Type B pancreatic cell (in vitro differentiated cells): ENCODE data around the gene LRP1-AS. TPM values are rescaled to one million over a fixed set of nuclear protein-coding genes. Genes with fewer than 3 reads are reported as not detected.
A peak's percentile ranks its signal among the peaks of the same experiment; 100 is the strongest.
"Not testable (repeated sequence)": the region's sequence is repeated elsewhere in the genome, so short reads cannot be mapped to it uniquely, and the experiment has no call there.

Experiments
- DNase-seq: peaks from one replicate; pipeline ENCODE4 v3.0.0; 2021; ENCODE audit warnings: mixed read lengths; ENCODE audit not compliant: unreplicated experiment; ENCODE audit errors: extremely low spot score
- H3K27ac Mint-ChIP-seq: 2 replicates; pipeline ENCODE4 v1.8.0; 2021; ENCODE audit warnings: mild to moderate bottlenecking, mixed read lengths
- H3K27me3 Mint-ChIP-seq: 2 replicates; pipeline ENCODE4 v1.8.0; 2021; ENCODE audit warnings: mixed read lengths
- H3K36me3 Mint-ChIP-seq: 2 replicates; pipeline ENCODE4 v1.8.0; 2021; ENCODE audit warnings: mixed read lengths
- H3K4me1 Mint-ChIP-seq: one replicate; pipeline ENCODE4 v1.8.0; 2021; ENCODE audit warnings: mixed read lengths; ENCODE audit not compliant: unreplicated experiment
- H3K4me3 Mint-ChIP-seq: 2 replicates; pipeline ENCODE4 v1.8.0; 2021; ENCODE audit warnings: mild to moderate bottlenecking, mixed read lengths
- H3K9me3 Mint-ChIP-seq: 2 replicates; pipeline ENCODE4 v1.8.0; 2021; ENCODE audit warnings: mixed read lengths
- CTCF ChIP-seq: fragments of 200-600 bp; sonication (generic); conservative IDR thresholded peaks from 2 replicates; pipeline ENCODE4 v1.5.0; 2021; ENCODE audit warnings: antibody characterized with exemption, mild to moderate bottlenecking
- total RNA-seq: library from RNA; stranded (reverse); gene quantifications from 2 replicates; pipeline ENCODE4 v1.2.1, GENCODE V29; 2021; ENCODE audit warnings: low replicate concordance

LRP1-AS gene
- total RNA-seq, 1 donor from 2014 or later: not detected

DNA sequence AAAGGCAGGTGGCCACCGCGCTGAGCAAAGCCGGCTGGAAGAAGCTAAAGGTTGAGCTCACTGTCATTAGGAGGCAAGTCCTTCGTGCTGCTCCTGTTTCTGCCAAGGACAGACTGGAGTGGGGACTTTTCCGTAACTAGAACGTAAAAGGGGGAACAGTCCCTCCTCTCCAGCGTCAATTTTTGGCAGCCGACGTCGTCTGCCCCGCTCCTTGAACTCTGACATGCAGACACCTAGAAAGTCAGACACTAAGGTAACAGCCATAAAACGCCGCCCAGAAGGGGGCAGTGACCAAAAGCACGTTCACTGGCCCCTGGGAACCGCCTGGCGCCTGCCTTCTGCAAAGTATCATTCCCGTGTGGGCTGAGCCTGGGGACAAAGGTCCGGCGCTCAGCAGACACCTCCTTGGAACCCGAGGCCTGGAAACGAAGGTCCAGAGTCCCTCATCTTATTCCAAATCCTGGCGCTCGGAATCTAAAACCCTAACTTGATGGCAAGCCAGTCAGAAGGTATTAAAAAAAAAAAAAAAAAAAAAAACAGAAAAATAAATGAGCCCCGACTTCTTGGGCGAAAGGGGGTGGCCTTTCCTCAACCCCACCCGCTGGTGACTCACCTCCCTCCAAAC lies 20.2 kb downstream of the LRP1-AS start:
- Mint-ChIP-seq H3K36me3 (no peaks in the 10 kb centered on the region), H3K9me3 (no peaks in the 10 kb centered on the region), H3K27ac (peak overlapping the region; percentile 90), H3K27me3 (no peaks in the 10 kb centered on the region), H3K4me1 (peaks cover 43% of the 10 kb centered on the region), H3K4me3 (peak overlapping the region; percentile 92)
- no peak for DNase-seq
- TF ChIP-seq CTCF: peak; percentile 47

- H3K27me3 Mint-ChIP-seq: no peaks in the 10 kb centered on the region
- H3K9me3 Mint-ChIP-seq: no peaks in the 10 kb centered on the region
- peak overlapping the region; percentile 92 for H3K4me3 Mint-ChIP-seq
- DNase-seq: no peak
- peaks cover 38% of the 10 kb centered on the region for H3K4me1 Mint-ChIP-seq
- H3K27ac Mint-ChIP-seq: peak overlapping the region; percentile 90
- no peaks in the 10 kb centered on the region for H3K36me3 Mint-ChIP-seq
- no peak for TF ChIP-seq CTCF
Measured at GRCh38 chr12:57126561-57126960, 20.9 kb downstream of the LRP1-AS start.

DNA sequence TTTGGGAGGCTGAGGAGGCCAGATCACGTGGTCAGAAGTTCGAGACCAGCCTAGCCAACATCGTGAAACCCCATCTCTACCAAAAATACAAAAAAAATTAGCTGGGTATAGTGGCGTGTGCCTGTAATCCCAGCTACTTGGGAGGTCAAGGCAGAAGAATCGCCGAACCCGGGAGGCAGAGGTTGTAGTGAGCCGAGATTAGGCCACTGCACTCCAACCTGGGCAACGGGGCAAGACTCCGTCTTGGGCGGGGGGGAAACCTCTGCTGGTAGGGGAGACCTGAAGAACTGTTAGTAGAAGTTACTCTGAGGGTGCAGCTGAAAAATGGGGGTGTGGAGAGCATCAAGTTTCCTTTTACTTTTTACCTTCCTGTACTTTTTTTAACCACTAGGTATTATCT lies 21.4 kb downstream of the LRP1-AS start:
- H3K4me3 Mint-ChIP-seq: peak overlapping the region; percentile 47
- DNase-seq: no peak
- H3K9me3 Mint-ChIP-seq: no peaks in the 10 kb centered on the region
- TF ChIP-seq CTCF: no peak
- H3K36me3 Mint-ChIP-seq: no peaks in the 10 kb centered on the region
- H3K27me3 Mint-ChIP-seq: no peaks in the 10 kb centered on the region
- H3K27ac Mint-ChIP-seq: no peak overlapping the region
- H3K4me1 Mint-ChIP-seq: peaks cover 33% of the 10 kb centered on the region

- Mint-ChIP-seq H3K4me1 (peaks cover 17% of the 10 kb centered on the region), H3K27me3 (no peaks in the 10 kb centered on the region), H3K4me3 (peak overlapping the region; percentile 2), H3K27ac (peak overlapping the region; percentile 5), H3K36me3 (no peaks in the 10 kb centered on the region), H3K9me3 (no peaks in the 10 kb centered on the region)
- peak; percentile 80 for DNase-seq
- TF ChIP-seq CTCF: peak; percentile 98
Measured at GRCh38 chr12:57124261-57124877, 23.1 kb downstream of the LRP1-AS start.

- no peak for TF ChIP-seq CTCF
- no peaks in the 10 kb centered on the region for H3K9me3 Mint-ChIP-seq
- no peaks in the 10 kb centered on the region for H3K27me3 Mint-ChIP-seq
- no peak overlapping the region for H3K27ac Mint-ChIP-seq
- H3K4me1 Mint-ChIP-seq: peaks cover 17% of the 10 kb centered on the region
- H3K4me3 Mint-ChIP-seq: no peak overlapping the region
- no peaks in the 10 kb centered on the region for H3K36me3 Mint-ChIP-seq
- DNase-seq: no peak
Measured at GRCh38 chr12:57123813-57124212, 23.6 kb downstream of the LRP1-AS start.

DNA sequence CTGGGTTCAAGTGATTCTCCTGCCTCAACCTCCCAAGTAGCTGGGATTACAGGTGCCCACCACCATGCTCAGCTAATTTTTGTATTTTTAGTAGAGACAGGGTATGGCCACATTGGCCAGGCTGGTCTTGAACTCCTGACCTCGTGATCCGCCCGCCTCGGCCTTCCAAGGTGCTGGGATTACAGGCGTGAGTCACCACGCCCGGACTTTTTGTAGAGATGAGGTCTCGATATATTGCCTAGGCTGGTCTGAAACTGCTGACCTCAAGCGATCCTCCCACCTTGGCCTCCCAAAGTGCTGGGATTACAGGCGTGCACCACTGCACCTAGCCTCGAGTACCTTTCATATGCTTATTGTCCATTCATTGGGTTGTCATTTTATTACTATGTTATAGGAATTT lies 26.7 kb downstream of the LRP1-AS start:
- not testable (repeated sequence) for H3K4me1 Mint-ChIP-seq, H3K27me3 Mint-ChIP-seq

More for the DNA sequence above, 26.7 kb downstream of the LRP1-AS start:
- H3K27ac Mint-ChIP-seq, H3K36me3 Mint-ChIP-seq, DNase-seq, H3K4me3 Mint-ChIP-seq, H3K9me3 Mint-ChIP-seq: not testable (repeated sequence)
